K562 (cell line): ENCODE results near the gene CSH1.
"Not testable (repeated sequence)": the region's sequence is repeated elsewhere in the genome, so short reads cannot be mapped to it uniquely, and the experiment has no call there.

Experiments used
- FOXJ3 ChIP-seq: sonication (generic); formaldehyde crosslinking; IDR thresholded peaks from 2 replicates; pipeline ENCODE4 v1.4.0; 2020; ENCODE audit warnings: mild to moderate bottlenecking, missing genetic modification reagents
- GATA2 ChIP-seq: sonication (generic); formaldehyde crosslinking; IDR thresholded peaks from 2 replicates; pipeline ENCODE4 v1.4.0; 2020; ENCODE audit warnings: mild to moderate bottlenecking, missing genetic modification reagents
- MYBL2 ChIP-seq, 2 experiments: fragments of 450-650 bp in 1 of 2; sonication (generic) in 1 of 2; formaldehyde crosslinking in 1 of 2; IDR thresholded peaks; 2 replicates each; pipeline versions ENCODE4 v1.6.1 to v1.8.1; 2017 to 2022; ENCODE audit warnings: borderline replicate concordance in 1 of 2, inconsistent platforms in 1 of 2, low read depth in 1 of 2, mild to moderate bottlenecking in 1 of 2, missing genetic modification reagents in 1 of 2, moderate library complexity in 1 of 2
- SIX5 ChIP-seq, 2 experiments: IDR thresholded peaks; 2 replicates each; pipeline ENCODE4 v1.6.1; 2011; ENCODE audit warnings: low read length in 2 of 2, borderline replicate concordance in 1 of 2, low read depth in 1 of 2, mild to moderate bottlenecking in 1 of 2, moderate library complexity in 1 of 2; ENCODE audit not compliant: insufficient read depth in 1 of 2
- ZNF184 ChIP-seq: sonication (generic); formaldehyde crosslinking; IDR thresholded peaks from 2 replicates; pipeline ENCODE4 v1.5.0; 2020; ENCODE audit warnings: missing genetic modification reagents
- TF ChIP-seq, protein P1 (sequence below), 3 experiments: IDR thresholded peaks in 2 of 3; conservative IDR thresholded peaks in 1 of 3; 2 replicates each; pipeline ENCODE4 v1.5.1; 2011 to 2012; ENCODE audit warnings: low read length in 3 of 3, mild to moderate bottlenecking in 3 of 3, control low read depth in 2 of 3, improper control_type of control experiment in 1 of 3, inconsistent platforms in 1 of 3, low read depth in 1 of 3, mixed read lengths in 1 of 3, moderate library complexity in 1 of 3; ENCODE audit not compliant: insufficient read depth in 2 of 3
- TF ChIP-seq, protein P2 (sequence below): fragments of 450-650 bp; formaldehyde crosslinking; conservative IDR thresholded peaks from 2 replicates; pipeline ENCODE4 v1.4.0; 2022; ENCODE audit warnings: mild to moderate bottlenecking, missing genetic modification characterization

DNA sequence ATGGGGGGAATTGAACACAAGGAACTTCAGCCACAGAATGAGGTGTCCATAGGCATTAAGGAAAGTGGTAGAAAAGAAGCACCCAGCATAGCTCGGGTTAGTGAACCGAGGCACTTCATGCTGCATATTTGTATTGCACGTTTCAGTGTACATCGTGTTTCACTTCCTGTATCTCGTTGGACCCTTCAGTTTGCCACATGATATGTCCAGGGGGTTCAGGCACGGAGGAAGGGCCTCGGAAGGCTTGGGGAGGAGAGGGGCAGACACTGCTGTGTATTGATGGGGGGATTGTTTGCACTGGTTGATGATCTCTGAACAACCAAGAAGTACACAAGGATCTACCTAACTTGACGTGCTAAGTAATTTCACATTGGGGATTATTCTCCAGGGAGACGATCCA is 26.0 kb upstream of the CSH1 start:
- TF ChIP-seq, protein P1, sequence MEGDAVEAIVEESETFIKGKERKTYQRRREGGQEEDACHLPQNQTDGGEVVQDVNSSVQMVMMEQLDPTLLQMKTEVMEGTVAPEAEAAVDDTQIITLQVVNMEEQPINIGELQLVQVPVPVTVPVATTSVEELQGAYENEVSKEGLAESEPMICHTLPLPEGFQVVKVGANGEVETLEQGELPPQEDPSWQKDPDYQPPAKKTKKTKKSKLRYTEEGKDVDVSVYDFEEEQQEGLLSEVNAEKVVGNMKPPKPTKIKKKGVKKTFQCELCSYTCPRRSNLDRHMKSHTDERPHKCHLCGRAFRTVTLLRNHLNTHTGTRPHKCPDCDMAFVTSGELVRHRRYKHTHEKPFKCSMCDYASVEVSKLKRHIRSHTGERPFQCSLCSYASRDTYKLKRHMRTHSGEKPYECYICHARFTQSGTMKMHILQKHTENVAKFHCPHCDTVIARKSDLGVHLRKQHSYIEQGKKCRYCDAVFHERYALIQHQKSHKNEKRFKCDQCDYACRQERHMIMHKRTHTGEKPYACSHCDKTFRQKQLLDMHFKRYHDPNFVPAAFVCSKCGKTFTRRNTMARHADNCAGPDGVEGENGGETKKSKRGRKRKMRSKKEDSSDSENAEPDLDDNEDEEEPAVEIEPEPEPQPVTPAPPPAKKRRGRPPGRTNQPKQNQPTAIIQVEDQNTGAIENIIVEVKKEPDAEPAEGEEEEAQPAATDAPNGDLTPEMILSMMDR (IDR thresholded peaks at IDR 0.05 in 2 of 3, conservative IDR thresholded peaks at IDR 0.05 in 1 of 3; ENCODE audit: insufficient read depth in 2 of 3, low read depth in 1 of 3, low read length in 3 of 3): not testable (repeated sequence)
- TF ChIP-seq FOXJ3; SIX5 (IDR thresholded peaks at IDR 0.05; ENCODE audit: borderline replicate concordance in 1 of 2, insufficient read depth in 1 of 2, low read depth in 1 of 2, low read length in 2 of 2); ZNF184 (CRISPR knock-in tag); GATA2; MYBL2 (IDR thresholded peaks at IDR 0.05; ENCODE audit: low read depth); MYBL2 (CRISPR knock-in tag; IDR thresholded peaks at IDR 0.05; ENCODE audit: borderline replicate concordance): not testable (repeated sequence)
- TF ChIP-seq, protein P2, sequence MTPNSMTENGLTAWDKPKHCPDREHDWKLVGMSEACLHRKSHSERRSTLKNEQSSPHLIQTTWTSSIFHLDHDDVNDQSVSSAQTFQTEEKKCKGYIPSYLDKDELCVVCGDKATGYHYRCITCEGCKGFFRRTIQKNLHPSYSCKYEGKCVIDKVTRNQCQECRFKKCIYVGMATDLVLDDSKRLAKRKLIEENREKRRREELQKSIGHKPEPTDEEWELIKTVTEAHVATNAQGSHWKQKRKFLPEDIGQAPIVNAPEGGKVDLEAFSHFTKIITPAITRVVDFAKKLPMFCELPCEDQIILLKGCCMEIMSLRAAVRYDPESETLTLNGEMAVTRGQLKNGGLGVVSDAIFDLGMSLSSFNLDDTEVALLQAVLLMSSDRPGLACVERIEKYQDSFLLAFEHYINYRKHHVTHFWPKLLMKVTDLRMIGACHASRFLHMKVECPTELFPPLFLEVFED: not testable (repeated sequence)
